Stomach (tissue), 4 donors: ENCODE results near the gene GNA15.

Experiments used
- EP300 ChIP-seq: sonication (generic); formaldehyde crosslinking; IDR thresholded peaks from one replicate; pipeline ENCODE4 v1.6.1; 2017; ENCODE audit warnings: antibody characterized with exemption
- POLR2A ChIP-seq, 4 donors: fragments of 450-650 bp; IDR thresholded peaks; one replicate each; pipeline ENCODE4 v1.6.1; 2016; ENCODE audit warnings: antibody characterized with exemption in 4 of 4, control low read depth in 2 of 4, mild to moderate bottlenecking in 1 of 4, moderate library complexity in 1 of 4
- TF ChIP-seq, protein P1 (sequence below), 7 experiments: fragments of 450-650 bp in 4 of 7; fragments of 200-600 bp in 3 of 7; sonication (generic) in 3 of 7; IDR thresholded peaks; one replicate each; pipeline ENCODE4 v1.5.1; 2016 to 2019; ENCODE audit warnings: antibody characterized with exemption in 7 of 7, control low read depth in 2 of 7, mild to moderate bottlenecking in 1 of 7

- TF ChIP-seq, protein P1, sequence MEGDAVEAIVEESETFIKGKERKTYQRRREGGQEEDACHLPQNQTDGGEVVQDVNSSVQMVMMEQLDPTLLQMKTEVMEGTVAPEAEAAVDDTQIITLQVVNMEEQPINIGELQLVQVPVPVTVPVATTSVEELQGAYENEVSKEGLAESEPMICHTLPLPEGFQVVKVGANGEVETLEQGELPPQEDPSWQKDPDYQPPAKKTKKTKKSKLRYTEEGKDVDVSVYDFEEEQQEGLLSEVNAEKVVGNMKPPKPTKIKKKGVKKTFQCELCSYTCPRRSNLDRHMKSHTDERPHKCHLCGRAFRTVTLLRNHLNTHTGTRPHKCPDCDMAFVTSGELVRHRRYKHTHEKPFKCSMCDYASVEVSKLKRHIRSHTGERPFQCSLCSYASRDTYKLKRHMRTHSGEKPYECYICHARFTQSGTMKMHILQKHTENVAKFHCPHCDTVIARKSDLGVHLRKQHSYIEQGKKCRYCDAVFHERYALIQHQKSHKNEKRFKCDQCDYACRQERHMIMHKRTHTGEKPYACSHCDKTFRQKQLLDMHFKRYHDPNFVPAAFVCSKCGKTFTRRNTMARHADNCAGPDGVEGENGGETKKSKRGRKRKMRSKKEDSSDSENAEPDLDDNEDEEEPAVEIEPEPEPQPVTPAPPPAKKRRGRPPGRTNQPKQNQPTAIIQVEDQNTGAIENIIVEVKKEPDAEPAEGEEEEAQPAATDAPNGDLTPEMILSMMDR (IDR thresholded peaks at IDR 0.05): no peak
- TF ChIP-seq EP300 (no peak), POLR2A (IDR thresholded peaks at IDR 0.05) (no peak)
These were observed 20.4 kb upstream of the GNA15 start for GRCh38 chr19:3115411-3115810.
